GM18951 (cell line): Measurements from ENCODE around the gene ANXA1.
"Not testable (repeated sequence)": the region's sequence is repeated elsewhere in the genome, so short reads cannot be mapped to it uniquely, and the experiment has no call there.

Source experiments
- POLR2A ChIP-seq: IDR thresholded peaks from 4 replicates; pipeline ENCODE4 v1.6.1; 2011; ENCODE audit warnings: mild to moderate bottlenecking; ENCODE audit not compliant: insufficient read length, insufficient read depth; ENCODE audit errors: extremely low read depth
- in situ Hi-C: fragments of 300-500 bp; cut with MboI; formaldehyde crosslinking; loops from one replicate; pipeline ENCODE4 v1.12.0; 2022; ENCODE audit warnings: low sequenced_read_pairs, mixed read lengths, inconsistent platforms; ENCODE audit not compliant: unreplicated experiment

Gene ANXA1

GRCh38 chr9:73168298-73168934 is 16.8 kb downstream of the ANXA1 start:
- no peak for TF ChIP-seq POLR2A
- in situ Hi-C loops: no loop called here

GRCh38 chr9:73170185-73170957 is 18.7 kb downstream of the ANXA1 start:
- in situ Hi-C loops: no loop called here
- TF ChIP-seq POLR2A: no peak

- in situ Hi-C loops: no loop called here
- no peak for TF ChIP-seq POLR2A
Measured at GRCh38 chr9:73172901-73173215, 21.2 kb downstream of the ANXA1 start.

GRCh38 chr9:73173557-73174329 is 22.1 kb downstream of the ANXA1 start:
- in situ Hi-C loops: no loop called here
- no peak for TF ChIP-seq POLR2A

- in situ Hi-C loops: no loop called here
- TF ChIP-seq POLR2A: no peak
Measured at GRCh38 chr9:73174330-73174980, 22.8 kb downstream of the ANXA1 start.

- in situ Hi-C loops: no loop called here
- no peak for TF ChIP-seq POLR2A
Measured at GRCh38 chr9:73176450-73176875, 24.8 kb downstream of the ANXA1 start.

- no peak for TF ChIP-seq POLR2A
- in situ Hi-C loops: no loop called here
Measured at GRCh38 chr9:73178044-73178443, 26.4 kb downstream of the ANXA1 start.

- in situ Hi-C loops: no loop called here
Measured at GRCh38 chr9:73179589-73179988, 27.9 kb downstream of the ANXA1 start.

GRCh38 chr9:73180403-73180802 is 28.7 kb downstream of the ANXA1 start:
- TF ChIP-seq POLR2A: no peak
- in situ Hi-C loops: no loop called here

More at GRCh38 chr9:73179589-73179988, 27.9 kb downstream of the ANXA1 start:
- no peak for TF ChIP-seq POLR2A

- TF ChIP-seq POLR2A: no peak
- in situ Hi-C loops: no loop called here
Measured at GRCh38 chr9:73182928-73183327, 31.3 kb downstream of the ANXA1 start.

GRCh38 chr9:73183428-73183827 is 31.8 kb downstream of the ANXA1 start:
- no peak for TF ChIP-seq POLR2A
- in situ Hi-C loops: no loop called here

GRCh38 chr9:73183917-73184861 is 32.5 kb downstream of the ANXA1 start:
- in situ Hi-C loops: no loop called here

GRCh38 chr9:73191109-73191508 is 39.4 kb downstream of the ANXA1 start:
- in situ Hi-C loops: not testable (repeated sequence)

More at GRCh38 chr9:73183917-73184861, 32.5 kb downstream of the ANXA1 start:
- TF ChIP-seq POLR2A: no peak

- TF ChIP-seq POLR2A: no peak
- in situ Hi-C loops: no loop called here
Measured at GRCh38 chr9:73194284-73194683, 42.6 kb downstream of the ANXA1 start.
